MCF 10A (cell line): Measurements from ENCODE around the gene ERC2. TPM values are rescaled to one million over a fixed set of nuclear protein-coding genes. Genes with fewer than 3 reads are reported as not detected.

Source experiments
- BruUV-seq: library from RNA; stranded (reverse); fragments of 400-500 nt; replicated peaks from 2 replicates; lab custom pipeline; 2021; lab: Mats Ljungman, UMichigan
- CTCF ChIA-PET: fragments of 300-600 bp; sonication (Branson Sonifier 250); formaldehyde crosslinking; extraction: SDS; loops from one replicate; lab custom pipeline; 2021; ENCODE audit warnings: antibody characterized with exemption, inconsistent platforms; lab: Yijun Ruan, JAX
- POLR2A ChIA-PET: fragments of 300-600, 350-650 bp; sonication (Branson Sonifier 250); formaldehyde crosslinking; extraction: SDS; loops from one replicate; lab custom pipeline; 2020; ENCODE audit warnings: antibody characterized with exemption, inconsistent platforms; lab: Yijun Ruan, JAX
- DNase-seq: peaks from one replicate; pipeline ENCODE4 v3.0.0-alpha.2; 2018; ENCODE audit not compliant: unreplicated experiment
- H3K27ac Mint-ChIP-seq: one replicate; pipeline ENCODE4 v1.8.0; 2022; ENCODE audit warnings: mild to moderate bottlenecking, low read depth, mixed read lengths; ENCODE audit not compliant: unreplicated experiment
- H3K27me3 Mint-ChIP-seq: one replicate; pipeline ENCODE4 v1.8.0; 2022; ENCODE audit warnings: mixed read lengths; ENCODE audit not compliant: insufficient read depth, unreplicated experiment
- H3K36me3 Mint-ChIP-seq: one replicate; pipeline ENCODE4 v1.8.0; 2022; ENCODE audit warnings: mild to moderate bottlenecking, moderate library complexity, mixed read lengths; ENCODE audit not compliant: insufficient read depth, unreplicated experiment
- H3K4me1 Mint-ChIP-seq: one replicate; pipeline ENCODE4 v1.8.0; 2022; ENCODE audit warnings: mixed read lengths; ENCODE audit not compliant: insufficient read depth, unreplicated experiment
- H3K4me3 Mint-ChIP-seq: one replicate; pipeline ENCODE4 v1.8.0; 2022; ENCODE audit warnings: mild to moderate bottlenecking, moderate library complexity, mixed read lengths; ENCODE audit not compliant: unreplicated experiment
- H3K9me3 Mint-ChIP-seq: one replicate; pipeline ENCODE4 v1.8.0; 2022; ENCODE audit warnings: mixed read lengths; ENCODE audit not compliant: unreplicated experiment
- intact Hi-C: fragments of 100-400 bp; cut with micrococcal nuclease; formaldehyde crosslinking; loops from 2 replicates; pipeline ENCODE4 v1.14.1; 2022
- total RNA-seq: library from RNA; stranded (reverse); gene quantifications from 2 replicates; pipeline ENCODE4 v1.2.3, GENCODE V29; 2022
- TF ChIP-seq, protein P1 (sequence below): fragments of 200-600 bp; IDR thresholded peaks from one replicate; pipeline ENCODE4 v1.8.0; 2022; ENCODE audit warnings: antibody characterized with exemption, mild to moderate bottlenecking; ENCODE audit not compliant: unreplicated experiment

ERC2 gene
- total RNA-seq, 1 experiment from 2014 or later: 0.42 TPM

DNA sequence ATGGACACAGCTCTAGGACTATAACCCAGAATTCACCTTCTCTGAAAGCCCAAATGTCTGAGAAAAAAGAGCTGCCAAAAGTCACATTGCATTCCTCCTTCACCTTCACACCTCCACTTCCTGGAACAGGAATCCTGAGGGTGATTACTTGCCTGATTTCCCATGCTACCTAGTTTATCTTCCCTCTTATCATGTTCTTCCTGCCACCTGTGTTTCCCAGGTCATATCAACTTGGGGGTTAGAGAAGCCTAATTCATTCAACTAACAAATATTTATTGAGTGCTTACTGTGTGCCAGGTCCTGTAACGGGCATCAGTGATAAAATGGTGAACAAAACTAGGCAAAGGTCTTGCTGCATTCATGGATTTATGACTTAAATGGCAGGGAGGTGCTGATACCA lies 701.5 kb downstream of the ERC2 start:
- intact Hi-C loops: no loop called here
- H3K27ac Mint-ChIP-seq: no peak overlapping the region
- no peaks in the 10 kb centered on the region for H3K9me3 Mint-ChIP-seq
- POLR2A ChIA-PET: interaction anchor here (1.1 kb wide), 1 partner anchor 9 kb away, joined by 3 read pairs; no protein-coding TSS in a partner anchor
- TF ChIP-seq, protein P1, sequence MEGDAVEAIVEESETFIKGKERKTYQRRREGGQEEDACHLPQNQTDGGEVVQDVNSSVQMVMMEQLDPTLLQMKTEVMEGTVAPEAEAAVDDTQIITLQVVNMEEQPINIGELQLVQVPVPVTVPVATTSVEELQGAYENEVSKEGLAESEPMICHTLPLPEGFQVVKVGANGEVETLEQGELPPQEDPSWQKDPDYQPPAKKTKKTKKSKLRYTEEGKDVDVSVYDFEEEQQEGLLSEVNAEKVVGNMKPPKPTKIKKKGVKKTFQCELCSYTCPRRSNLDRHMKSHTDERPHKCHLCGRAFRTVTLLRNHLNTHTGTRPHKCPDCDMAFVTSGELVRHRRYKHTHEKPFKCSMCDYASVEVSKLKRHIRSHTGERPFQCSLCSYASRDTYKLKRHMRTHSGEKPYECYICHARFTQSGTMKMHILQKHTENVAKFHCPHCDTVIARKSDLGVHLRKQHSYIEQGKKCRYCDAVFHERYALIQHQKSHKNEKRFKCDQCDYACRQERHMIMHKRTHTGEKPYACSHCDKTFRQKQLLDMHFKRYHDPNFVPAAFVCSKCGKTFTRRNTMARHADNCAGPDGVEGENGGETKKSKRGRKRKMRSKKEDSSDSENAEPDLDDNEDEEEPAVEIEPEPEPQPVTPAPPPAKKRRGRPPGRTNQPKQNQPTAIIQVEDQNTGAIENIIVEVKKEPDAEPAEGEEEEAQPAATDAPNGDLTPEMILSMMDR: no peak
- no peaks in the 10 kb centered on the region for H3K36me3 Mint-ChIP-seq
- DNase-seq: no peak
- H3K4me1 Mint-ChIP-seq: no peaks in the 10 kb centered on the region
- H3K4me3 Mint-ChIP-seq: no peak overlapping the region
- no TSS peak for BruUV-seq
- no peaks in the 10 kb centered on the region for H3K27me3 Mint-ChIP-seq
- CTCF ChIA-PET: no interaction called here

DNA sequence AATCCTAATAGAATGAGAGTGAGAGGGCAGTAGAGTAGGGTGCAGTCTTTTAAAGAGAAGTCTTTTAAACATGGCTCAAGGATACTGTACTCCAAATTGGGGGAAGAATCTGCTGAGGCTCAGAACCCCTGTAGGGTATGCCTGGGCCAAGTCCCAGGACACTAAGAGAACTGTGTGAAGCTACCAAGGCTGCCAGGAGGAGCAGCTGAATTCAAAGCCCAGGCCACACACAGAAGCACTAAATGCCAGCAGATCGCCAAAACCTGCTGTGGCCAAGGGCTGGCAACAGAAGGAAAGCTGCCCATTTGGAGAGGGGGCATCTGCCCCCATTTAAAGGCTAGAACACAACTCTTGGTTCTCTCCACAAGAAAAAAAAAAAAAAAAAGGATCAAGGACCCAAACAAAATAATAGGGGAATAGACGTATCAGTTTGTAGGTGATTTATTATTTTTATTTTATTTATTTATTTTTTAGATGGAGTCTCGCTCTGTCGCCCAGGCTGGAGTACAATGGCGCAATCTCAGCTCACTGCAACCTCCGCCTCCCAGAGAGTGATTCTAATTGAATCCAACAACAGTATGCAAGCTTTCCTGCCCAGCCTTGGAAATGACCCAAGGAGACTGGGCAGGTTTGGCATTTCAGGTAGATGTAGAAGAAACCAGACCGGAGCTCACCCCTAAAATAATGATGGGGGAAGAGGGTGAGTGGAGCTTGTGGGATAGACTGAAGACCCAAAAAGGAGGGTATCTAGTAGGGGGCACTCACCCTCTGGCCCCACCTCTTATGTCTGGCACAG lies 702.2 kb downstream of the ERC2 start:
- intact Hi-C loops: no loop called here
- Mint-ChIP-seq H3K9me3 (no peaks in the 10 kb centered on the region), H3K4me1 (no peaks in the 10 kb centered on the region), H3K4me3 (no peak overlapping the region), H3K27me3 (no peaks in the 10 kb centered on the region), H3K27ac (no peak overlapping the region), H3K36me3 (no peaks in the 10 kb centered on the region)
- TF ChIP-seq, protein P1: no peak
- DNase-seq: no peak
- POLR2A ChIA-PET: interaction anchor here (1.1 kb wide), 1 partner anchor 9 kb away, joined by 3 read pairs; no protein-coding TSS in a partner anchor
- CTCF ChIA-PET: interaction anchor here (0.7 to 0.9 kb wide), 4 partner anchors 14 to 208 kb away, joined by 3 to 5 read pairs (median 3); no protein-coding TSS in a partner anchor
- BruUV-seq: no TSS peak

DNA sequence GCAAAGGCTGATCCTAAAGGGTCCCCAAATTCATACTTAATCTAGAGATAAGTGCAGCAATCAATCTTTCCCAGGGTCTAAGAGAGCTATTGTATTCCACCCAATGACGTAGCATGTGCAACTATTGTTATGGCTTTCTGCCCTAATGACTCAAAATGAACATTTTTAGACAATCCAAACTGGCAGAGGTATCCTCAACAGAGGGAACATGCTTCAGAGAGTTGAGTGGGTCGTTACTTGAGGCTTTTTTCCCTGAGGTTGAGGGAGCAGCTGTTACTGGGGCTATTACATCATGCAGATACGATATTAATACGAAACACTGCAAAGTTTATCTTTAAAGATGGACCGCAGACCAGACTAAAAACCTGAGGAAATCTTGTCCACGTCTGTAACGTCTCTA lies 702.9 kb downstream of the ERC2 start:
- Mint-ChIP-seq H3K4me1 (no peaks in the 10 kb centered on the region), H3K9me3 (no peaks in the 10 kb centered on the region), H3K27ac (no peak overlapping the region), H3K27me3 (no peaks in the 10 kb centered on the region), H3K36me3 (no peaks in the 10 kb centered on the region), H3K4me3 (no peak overlapping the region)
- CTCF ChIA-PET: interaction anchor here (0.7 to 0.9 kb wide), 2 partner anchors 13 to 209 kb away, joined by 3 read pairs; no protein-coding TSS in a partner anchor
- intact Hi-C loops: no loop called here
- DNase-seq: no peak
- POLR2A ChIA-PET: no interaction called here
- BruUV-seq: no TSS peak
- TF ChIP-seq, protein P1: no peak

DNA sequence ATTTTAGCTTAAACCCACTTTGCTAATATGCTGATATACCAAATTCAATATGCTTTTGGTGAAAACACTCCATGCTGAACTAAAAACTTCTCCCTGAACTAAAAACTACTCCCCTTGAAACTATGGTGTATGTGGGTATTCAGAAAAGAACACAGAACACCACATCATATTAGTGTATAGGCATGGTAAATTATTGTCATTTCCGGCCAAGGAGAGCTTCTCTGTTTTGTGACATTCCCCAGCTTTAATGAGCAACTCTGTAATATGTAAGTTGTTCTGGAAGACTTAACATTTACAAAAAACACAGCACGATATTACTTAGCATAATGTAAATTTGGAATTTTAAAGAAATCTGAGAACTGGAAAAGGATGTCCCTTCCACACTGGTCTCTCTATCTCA lies 711.3 kb downstream of the ERC2 start:
- POLR2A ChIA-PET: interaction anchor here (1.0 kb wide), 1 partner anchor 9 kb away, joined by 3 read pairs; no protein-coding TSS in a partner anchor
- no peaks in the 10 kb centered on the region for H3K9me3 Mint-ChIP-seq
- CTCF ChIA-PET: interaction anchor here (0.6 to 2.9 kb wide), 4 partner anchors 11 to 511 kb away, joined by 3 to 13 read pairs (median 3); no protein-coding TSS in a partner anchor
- no TSS peak for BruUV-seq
- H3K27ac Mint-ChIP-seq: no peak overlapping the region
- intact Hi-C loops: no loop called here
- DNase-seq: no peak
- no peaks in the 10 kb centered on the region for H3K4me1 Mint-ChIP-seq
- no peak overlapping the region for H3K4me3 Mint-ChIP-seq
- no peaks in the 10 kb centered on the region for H3K36me3 Mint-ChIP-seq
- no peaks in the 10 kb centered on the region for H3K27me3 Mint-ChIP-seq
- TF ChIP-seq, protein P1: no peak
